Measurements from ENCODE around the gene DHCR7.

The DHCR7 gene

DNA sequence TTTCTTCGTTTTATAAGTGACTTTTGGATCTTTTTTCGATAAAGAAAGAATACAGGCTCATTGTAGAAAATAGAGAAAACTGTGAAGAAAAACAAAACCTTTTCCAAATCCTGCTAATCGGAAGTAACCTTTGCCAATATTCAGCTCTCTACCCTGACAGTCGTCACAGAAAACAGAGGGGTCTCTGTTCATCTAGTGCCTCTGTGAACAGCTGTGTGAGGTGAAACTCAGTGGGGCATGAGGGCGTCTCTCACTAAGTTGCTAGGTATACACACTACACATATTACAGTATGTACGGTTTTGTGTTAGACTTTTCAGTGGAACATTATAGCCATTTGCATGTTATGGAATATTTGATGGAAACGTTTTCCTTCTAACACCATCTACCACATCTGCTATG is 39.4 kb downstream of the DHCR7 start:
- no peak for DNase-seq (ENCODE audit: low spot score)

DNA sequence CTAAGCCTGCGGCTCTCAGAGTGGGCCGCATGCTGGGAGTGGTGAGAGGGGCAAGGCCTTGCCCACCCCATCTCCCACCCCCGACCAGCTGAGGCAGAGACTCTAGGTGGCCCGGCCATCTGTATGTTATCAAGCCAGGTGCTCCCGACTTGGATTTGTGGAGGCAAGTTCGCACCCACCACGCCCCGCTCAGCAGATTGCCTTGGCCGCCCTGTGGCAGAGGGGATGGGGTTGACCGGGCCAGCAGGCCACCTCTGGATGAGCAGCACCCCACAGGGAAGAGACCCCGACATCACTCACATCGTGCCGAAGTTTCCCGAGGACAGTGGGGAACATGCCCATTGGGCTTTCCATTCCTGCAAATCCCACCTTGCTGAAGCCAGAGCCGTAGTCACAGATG is 40.8 kb downstream of the DHCR7 start:
- no peak for DNase-seq (ENCODE audit: low spot score)

DNA sequence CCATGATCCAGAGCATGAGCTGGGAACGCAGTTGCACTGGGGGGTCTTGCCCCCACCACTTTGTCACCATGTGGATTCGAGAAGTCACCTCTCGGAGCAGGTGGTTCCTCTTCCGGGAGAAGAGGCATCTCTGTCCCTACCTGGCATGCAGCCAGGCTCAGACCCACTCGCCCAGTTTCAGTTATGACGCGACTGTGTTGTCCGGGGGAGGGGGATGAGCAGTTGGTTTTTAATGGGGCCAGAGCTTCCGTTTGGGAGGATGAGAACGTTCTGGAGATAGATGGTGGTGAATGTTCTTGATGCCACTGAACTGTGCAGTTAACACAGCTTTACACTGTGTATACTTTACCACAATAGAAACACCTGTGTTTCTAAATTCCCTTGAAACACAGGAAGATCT is 41.5 kb downstream of the DHCR7 start:
- no peak for DNase-seq (ENCODE audit: low spot score)

DNA sequence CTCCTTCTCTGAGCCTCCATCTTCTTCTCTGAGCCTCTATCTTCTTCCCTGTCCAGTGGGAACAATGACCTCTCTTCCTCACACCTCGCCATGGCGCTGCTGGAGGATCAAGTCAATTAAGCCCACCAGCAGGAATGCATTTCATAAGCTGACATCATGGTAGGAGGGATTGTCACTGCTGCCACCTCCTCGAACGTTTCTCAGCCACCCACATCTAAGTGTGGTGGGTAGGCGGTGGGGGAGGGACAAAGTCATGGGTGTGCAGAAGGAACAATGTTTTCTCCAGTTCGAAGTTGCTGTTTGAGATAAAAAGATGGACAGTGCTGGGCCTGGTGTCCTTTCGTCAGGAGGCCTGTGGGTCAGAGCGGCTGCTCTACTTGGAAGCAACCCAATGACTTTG is 44.0 kb downstream of the DHCR7 start:
- DNase-seq (ENCODE audit: low spot score), result no peak

DNA sequence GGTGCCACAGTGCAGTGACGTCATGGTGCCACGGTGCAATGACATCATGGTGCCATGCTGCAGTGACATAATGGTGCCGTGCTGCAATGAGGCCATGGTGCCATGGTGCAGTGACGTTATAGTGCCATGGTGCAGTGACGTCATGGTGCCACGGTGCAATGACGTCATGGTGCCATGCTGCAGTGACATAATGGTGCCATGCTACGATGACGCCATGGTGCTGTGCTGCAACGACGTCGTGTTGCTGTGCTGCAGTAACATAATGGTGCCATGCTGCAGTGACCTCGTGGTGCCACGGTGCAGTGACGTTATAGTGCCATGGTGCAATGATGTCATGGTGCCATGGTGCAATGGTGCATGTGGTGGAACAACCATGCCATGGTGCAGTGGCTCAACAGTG is 45.3 kb downstream of the DHCR7 start:
- no peak for DNase-seq (ENCODE audit: low spot score)

DNA sequence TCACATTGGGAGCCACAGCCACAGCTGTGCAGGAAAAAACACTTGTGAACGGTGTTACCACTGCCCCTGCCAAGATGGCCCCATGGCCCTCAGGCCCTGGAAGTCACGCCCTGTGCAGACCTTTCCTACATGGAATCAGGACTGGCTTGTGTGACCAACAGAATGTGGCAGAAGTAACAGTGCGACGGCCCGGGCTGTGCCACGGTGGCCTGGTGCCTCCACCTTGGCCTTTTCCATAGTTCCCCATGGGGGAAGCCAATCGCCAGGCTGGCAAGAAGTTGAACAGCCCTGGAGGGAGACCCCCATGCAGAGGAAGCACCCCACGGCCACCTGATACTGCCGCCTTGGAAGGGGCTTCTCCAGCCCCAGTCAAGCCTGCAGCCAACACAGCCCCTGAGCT is 48.0 kb downstream of the DHCR7 start:
- DNase-seq (ENCODE audit: low spot score), result no peak

DNA sequence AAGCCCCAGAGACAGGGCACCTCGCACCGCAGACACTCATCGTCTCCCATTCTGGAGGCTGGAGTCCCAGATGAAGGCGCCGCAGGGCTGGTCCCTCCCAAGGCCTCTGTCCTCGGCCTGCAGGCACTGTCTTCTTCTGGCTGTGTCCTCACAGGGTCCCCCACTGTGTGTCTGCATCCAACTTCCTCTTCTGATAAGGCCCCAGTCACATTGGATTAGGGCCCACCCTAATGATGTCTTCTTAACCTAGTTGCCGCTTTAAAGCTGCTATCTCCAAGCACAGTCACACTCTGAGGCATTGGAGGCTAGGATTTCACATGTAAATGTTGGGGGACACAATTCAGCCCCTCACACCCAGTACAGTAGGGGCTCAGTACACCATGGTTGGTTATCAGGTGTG is 48.9 kb downstream of the DHCR7 start:
- no peak for DNase-seq (ENCODE audit: low spot score)

DNA sequence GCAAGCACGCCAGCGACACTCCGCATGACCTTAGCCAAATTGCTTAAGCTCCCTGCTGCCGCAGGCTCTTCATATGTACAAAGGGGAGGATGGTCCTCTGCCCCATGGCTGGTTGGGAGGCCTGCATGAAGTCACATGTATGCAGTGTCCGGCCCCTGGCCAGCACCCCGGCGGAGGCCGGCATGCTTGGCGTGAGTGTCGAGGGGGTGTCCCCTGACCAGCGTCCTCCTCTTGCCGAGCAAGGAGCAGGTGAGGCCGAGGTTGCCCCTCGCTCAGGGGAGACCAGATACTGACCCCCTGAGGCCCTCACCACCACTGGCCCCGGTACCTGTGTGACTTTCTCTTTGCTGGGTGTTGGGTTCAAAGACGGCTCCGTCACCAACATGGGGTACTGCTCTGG is 50.2 kb downstream of the DHCR7 start:
- no peak for DNase-seq (ENCODE audit: low spot score)

DNA sequence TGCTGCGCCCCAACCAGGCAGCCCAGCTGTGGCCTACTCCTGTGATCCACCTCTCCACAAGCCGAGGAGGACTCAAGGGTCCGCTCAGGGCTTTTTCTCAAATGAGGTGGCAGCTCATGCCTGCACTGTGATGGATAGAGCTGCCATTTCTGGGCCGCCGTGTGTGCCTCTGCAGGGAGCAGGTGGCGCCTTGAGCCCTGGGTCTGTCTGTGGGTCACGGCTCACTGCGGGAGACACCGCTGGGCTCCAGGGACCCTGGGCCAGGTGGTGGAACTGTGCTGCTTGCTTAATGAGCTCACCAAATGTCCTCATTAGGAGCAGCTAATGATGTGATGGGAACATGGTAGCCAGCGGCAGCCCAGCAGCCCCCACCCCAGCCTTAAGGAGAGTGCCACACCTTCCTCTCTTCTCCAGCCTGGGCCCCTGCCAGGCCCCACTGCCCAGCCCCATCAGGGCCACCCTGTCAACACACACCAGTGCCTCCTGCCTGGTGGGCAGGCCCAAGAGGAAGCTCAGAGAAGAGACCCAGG is 50.8 kb downstream of the DHCR7 start:
- no peak for DNase-seq (ENCODE audit: low spot score)

DNA sequence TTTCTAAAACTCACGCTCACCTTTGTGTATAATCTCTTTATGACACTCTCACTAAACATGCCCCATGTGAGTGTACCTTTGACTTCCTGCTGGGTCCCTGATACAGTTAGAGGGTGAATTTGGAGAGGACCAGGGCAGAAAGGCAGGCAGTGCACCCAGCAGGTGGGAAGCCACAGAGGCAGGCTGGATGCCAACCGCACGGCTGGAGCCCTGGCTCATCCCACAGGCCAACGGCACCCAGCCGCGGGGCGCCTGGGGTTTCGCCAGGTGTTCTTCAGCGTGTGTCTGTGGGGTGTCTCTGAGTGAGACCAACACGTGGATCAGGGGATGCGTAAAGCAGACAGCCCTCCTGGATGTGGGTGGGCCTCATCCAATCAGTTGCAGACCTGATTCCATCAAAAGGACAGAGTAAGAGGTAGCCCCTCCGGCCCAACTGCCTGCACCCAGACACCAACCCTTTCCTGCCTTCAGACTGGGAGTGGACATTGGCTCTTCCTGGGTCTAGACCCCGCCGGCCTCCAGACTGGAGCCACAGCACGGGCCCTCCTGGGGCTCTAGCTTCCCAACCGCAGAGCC is 51.6 kb downstream of the DHCR7 start:
- DNase-seq (ENCODE audit: low spot score), result no peak

DNA sequence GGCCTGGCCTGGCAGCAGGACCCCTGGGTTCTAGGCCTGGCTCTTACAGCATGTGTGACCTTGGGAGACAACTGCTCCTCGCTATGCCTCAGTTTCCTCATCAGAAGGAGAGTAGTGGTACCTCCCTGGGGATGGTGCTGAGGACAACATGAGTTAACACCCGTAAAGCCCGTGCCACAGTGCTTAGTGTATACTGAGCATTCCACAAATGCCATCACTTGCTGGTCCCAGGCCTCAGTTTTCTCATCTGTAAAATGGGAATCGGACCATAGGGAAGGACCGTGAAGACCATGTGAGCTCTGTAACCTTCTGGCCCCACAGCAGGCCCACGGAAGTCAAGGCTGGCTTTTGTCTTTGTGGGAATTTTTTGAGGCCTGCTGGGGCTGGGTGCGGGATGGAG is 52.4 kb downstream of the DHCR7 start:
- no peak for DNase-seq (ENCODE audit: low spot score)

DNA sequence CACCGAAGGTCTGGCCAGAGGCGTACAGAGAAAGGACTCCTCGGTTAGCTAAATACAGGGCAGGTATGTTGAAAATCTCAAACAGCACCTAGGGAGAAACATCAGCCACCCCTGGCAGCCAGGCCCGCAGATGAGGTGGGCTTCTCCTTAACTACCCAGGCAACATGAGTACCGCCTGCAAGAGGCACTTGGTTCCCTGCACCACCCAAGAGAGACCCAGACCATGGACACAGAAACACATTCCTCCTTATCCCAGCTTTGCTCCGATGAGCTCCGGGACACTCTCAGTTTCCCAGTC is 53.0 kb downstream of the DHCR7 start:
- no peak for DNase-seq (ENCODE audit: low spot score)

DNA sequence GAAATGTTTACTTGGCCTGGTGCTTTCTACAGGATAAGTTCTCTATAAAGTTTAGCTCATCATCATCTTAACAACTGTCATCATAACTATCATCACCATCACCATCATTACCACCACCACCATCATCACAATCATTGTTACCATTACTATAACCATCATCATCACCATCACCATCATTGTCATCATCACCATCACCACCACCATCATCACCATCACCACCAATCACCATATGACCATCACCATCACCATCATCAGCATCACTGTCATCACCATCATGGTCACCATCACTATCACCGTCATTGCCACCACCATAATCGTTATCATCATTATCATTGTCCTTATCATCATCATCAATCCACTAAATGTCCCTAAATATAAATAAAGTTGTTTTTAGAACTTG is 54.9 kb downstream of the DHCR7 start:
- DNase-seq (ENCODE audit: low spot score), result no peak

DNA sequence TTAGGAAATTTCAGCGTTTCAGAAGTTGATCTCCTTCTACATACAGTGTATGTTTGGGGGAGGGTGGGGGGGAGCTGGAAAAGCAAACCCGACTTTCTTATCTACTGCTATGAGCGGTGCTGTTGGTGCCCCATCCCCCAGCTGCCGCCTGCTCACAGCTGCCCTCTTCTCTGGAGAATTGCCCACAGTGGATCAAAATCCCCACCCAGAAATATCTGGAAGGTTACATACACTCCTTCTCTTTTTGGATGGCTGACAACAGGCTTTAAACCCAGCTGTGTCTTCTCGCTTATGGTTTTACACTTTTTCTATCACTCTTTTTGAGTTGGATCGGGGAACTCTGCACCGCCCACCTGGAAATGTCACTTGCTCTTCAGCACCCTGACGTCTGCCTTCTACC is 56.4 kb downstream of the DHCR7 start:
- DNase-seq (ENCODE audit: low spot score), result no peak

DNA sequence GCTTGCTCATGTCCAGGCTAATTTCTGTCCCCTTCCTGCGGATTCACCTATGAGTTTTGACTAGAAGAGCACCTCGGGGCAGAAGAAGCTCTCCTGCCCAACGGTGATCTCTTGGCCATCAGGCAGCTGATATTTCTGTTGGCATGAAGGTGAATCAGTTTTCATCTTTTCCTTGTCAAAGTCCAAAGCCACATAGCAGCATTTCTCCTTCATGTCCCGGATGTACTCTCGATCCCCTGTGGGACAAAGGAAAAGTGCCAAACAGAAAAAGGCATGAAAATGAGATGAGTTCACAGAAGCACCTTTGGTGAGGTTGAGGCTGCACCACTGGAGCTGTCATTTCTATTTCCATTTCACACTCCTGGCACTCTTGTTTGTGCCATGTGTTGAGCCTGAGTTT is 56.8 kb downstream of the DHCR7 start:
- no peak for DNase-seq (ENCODE audit: low spot score)

DNA sequence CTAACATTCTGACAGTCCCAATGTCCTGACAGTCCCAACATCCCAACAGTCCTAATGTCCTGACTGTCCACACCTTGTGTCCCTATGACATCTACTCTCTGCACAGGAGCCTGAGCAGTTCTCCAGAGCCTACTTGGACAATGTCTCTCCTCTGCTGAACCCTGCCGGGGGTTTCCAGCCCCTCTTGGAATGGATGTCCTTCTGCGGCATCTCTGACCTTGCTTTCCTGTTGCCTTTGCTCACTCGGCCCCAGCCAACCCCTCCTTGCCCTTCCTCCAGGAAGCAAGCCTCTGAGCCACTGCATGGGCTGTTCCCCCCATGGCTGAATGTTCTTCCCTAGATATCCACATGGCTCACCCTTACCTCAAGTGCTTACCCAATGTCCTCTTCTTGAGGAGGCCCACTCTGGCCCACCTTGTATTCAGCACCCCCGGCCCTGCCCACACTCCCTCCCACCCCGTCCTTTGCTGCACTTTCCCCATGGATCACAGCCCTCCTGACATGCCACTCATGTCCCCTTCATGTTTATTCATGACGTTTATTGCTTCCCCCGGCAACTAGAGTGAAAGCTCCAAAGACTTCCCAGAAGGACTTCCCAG is 59.5 kb downstream of the DHCR7 start:
- no peak for DNase-seq (ENCODE audit: low spot score)

DNA sequence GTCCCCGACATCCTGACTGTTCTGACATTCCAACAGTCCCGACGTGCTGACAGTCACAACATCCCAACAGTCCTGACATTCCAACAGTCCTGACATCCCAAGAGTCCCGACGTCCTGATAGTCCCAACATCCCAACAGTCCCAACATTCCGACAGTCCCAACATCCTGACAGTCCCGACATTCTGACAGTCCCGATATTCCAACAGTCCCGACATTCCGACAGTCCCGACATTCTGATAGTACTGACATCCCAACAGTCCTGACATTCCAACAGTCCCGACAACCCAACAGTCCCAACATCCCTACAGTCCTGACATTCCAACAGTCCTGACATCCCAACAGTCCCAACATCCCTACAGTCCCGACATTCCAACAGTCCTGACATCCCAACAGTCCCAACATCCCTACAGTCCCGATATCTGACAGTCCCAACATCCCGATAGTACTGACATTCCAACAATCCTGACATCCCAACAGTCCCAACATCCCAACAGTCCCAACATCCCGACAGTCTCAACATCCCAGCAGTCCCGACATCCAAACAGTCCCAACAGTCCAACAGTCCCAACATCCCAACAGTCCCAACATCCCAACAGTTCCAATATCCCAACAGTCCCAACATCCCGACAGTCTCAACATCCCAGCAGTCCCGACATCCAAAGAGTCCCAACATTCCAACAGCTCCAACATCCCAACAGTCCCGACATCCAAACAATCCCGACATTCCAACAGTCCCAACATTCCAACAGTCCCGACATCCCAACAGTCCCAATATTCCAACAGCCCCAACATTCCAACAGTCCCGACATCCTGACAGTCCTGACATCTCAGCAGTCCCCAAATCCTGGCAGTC is 60.2 kb downstream of the DHCR7 start:
- DNase-seq (ENCODE audit: low spot score), result no peak

DNA sequence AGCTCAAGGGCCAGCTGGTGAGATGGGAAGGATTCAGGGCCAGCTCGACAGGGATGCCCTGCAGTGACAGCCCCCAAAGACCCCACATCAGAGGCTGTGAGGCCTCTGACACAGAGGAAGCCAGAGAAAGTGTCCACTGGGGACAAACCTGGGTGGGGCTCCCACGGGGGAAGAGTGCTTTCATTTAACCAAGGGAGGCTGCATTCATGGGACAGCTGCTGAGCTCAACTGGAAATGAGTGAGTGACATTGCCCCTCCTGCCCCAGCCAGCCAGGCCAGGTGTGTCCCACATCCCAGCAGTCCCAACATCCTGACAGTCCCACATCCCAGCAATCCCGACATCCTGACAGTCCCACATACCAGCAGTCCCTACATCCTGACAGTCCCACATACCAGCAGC is 61.0 kb downstream of the DHCR7 start:
- DNase-seq (ENCODE audit: low spot score), result no peak

DNA sequence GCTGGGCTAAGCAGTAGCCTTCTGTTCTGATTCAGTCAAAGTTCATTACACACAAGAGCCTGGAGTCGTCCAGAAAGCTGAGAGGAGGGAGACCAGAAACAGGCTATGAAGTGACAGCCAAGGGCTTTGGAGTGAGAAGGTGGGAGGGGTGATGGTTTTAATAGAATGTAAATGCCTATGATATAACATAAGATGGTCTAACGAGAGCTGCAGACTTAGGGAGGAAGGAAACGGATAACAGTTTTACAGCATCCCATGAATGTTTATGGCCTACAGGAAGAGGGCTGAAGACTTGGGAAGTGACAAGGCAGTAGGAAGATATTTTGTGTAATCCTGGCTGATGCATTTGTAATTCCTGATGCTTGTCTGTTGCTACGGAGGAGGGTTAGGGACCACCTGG is 62.0 kb downstream of the DHCR7 start:
- DNase-seq (ENCODE audit: low spot score), result no peak

DNA sequence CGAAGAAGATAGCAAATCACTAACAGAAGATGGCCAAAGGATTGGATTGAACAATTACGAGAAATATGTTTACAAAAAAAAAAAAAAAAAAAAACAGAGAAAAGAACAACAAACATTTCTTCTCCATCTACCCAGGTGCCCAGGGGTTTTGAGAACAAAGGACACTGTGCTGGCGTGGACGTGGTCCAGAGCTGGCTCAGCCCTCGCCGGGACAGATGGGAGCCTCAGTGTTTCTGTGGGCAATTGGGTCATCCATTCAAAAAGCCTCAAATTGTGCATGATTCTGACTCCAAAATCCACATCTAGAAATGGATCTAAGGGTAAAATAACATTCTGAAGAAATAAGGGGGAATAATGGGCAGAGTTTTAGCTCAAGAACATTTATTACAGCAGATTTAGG is 63.1 kb downstream of the DHCR7 start:
- DNase-seq (ENCODE audit: low spot score), result no peak

DNA sequence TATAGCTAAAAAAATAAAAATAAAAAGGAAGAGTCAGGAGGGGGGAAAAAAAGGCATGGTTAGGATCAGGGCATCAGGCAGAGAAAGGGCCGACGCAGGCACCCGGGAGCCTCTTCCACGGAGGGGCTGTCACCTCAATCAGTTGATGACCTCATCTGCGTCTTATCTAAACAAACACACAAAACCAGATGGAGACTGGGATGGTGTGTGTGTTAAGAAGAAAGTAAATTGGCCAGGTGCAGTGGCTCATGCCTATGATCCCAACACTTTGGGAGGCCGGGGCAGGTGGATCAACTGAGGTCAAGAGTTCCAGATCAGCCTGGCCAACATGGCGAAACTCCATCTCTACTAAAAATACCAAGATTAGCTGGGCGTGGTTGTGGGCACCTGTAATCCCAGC is 63.6 kb downstream of the DHCR7 start:
- no peak for DNase-seq (ENCODE audit: low spot score)
